Measurements from ENCODE around the gene MAPKAP1. TPM values are rescaled to one million over a fixed set of nuclear protein-coding genes. Genes with fewer than 3 reads are reported as not detected.
A peak's percentile ranks its signal among the peaks of the same experiment; 100 is the strongest.

Gene MAPKAP1
- total RNA-seq, 4 donors from 2014 or later = 46.7 to 63.0 (median 57.9) TPM

- TF ChIP-seq, protein P1, sequence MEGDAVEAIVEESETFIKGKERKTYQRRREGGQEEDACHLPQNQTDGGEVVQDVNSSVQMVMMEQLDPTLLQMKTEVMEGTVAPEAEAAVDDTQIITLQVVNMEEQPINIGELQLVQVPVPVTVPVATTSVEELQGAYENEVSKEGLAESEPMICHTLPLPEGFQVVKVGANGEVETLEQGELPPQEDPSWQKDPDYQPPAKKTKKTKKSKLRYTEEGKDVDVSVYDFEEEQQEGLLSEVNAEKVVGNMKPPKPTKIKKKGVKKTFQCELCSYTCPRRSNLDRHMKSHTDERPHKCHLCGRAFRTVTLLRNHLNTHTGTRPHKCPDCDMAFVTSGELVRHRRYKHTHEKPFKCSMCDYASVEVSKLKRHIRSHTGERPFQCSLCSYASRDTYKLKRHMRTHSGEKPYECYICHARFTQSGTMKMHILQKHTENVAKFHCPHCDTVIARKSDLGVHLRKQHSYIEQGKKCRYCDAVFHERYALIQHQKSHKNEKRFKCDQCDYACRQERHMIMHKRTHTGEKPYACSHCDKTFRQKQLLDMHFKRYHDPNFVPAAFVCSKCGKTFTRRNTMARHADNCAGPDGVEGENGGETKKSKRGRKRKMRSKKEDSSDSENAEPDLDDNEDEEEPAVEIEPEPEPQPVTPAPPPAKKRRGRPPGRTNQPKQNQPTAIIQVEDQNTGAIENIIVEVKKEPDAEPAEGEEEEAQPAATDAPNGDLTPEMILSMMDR (IDR thresholded peaks at IDR 0.05) = no peak
- no peak for TF ChIP-seq POLR2A (IDR thresholded peaks at IDR 0.05)
- intact Hi-C loops (cut with DNase I; ENCODE audit: low total_unique reads) = no loop called here
- peak in 1 of 2 donors; percentile 30 for DNase-seq (ENCODE audit: low spot score in 2 of 2)
- WGBS, 2 donors = 55 to 58% methylated on average over 5 of the region's 5 CpGs
- H3K4me3 ChIP-seq (ENCODE audit: low read depth, poor library complexity, severe bottlenecking) = no peak overlapping the region
These were observed 197.5 kb downstream of the MAPKAP1 start for GRCh38 chr9:125509476-125509875.

DNA sequence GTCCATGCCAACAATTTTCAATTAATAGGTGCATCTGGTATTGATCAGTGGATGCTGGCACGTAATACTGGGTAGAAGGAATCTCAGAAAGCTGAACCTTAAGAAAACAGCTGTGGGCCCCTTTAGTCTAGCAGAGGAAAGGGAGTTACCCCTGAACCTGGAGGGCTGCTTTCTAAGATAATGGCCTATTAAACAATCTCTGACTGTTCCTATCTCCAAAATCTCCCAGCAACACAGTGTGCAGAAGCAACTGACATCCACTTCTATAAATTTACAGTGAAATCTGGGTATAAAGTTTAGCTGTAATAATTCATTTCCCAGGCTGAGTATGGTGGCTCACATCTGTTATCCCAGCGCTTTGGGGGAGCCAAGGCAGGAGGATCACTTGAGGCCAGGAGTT lies 198.8 kb downstream of the MAPKAP1 start:
- 96 to 100% methylated on average over 2 of the region's 2 CpGs for WGBS, 2 donors
- H3K4me3 ChIP-seq (ENCODE audit: low read depth, poor library complexity, severe bottlenecking) = no peak overlapping the region
- intact Hi-C loops (cut with DNase I; ENCODE audit: low total_unique reads) = no loop called here
- TF ChIP-seq, protein P1 (IDR thresholded peaks at IDR 0.05) = no peak
- no peak for TF ChIP-seq POLR2A (IDR thresholded peaks at IDR 0.05)
- DNase-seq (ENCODE audit: low spot score in 2 of 2) = no peak

DNA sequence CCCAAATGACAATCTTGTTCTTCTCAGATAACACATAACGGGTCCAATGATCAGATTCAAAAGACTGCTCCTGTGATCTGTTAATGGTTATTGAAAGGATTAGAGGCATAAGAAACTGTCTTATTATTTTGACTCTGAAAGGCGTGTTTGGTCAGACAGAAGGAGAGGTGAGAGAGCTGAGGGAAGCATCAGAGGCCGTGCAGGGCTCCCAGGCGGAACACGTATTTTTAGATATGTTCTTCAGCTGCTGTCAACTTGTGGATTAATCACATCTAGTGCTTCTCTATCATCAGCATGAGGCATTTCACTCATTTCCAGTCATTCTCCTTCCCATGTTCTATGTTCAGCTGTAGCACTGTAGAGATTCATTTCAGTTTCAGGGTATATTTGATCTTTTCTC lies 199.8 kb downstream of the MAPKAP1 start:
- intact Hi-C loops (cut with DNase I; ENCODE audit: low total_unique reads) = no loop called here
- no peak for DNase-seq (ENCODE audit: low spot score in 2 of 2)
- TF ChIP-seq, protein P1 (IDR thresholded peaks at IDR 0.05) = no peak
- TF ChIP-seq POLR2A (IDR thresholded peaks at IDR 0.05) = no peak
- no peak overlapping the region for H3K4me3 ChIP-seq (ENCODE audit: low read depth, poor library complexity, severe bottlenecking)
- 95 to 98% methylated on average over 5 of the region's 5 CpGs for WGBS, 2 donors

DNA sequence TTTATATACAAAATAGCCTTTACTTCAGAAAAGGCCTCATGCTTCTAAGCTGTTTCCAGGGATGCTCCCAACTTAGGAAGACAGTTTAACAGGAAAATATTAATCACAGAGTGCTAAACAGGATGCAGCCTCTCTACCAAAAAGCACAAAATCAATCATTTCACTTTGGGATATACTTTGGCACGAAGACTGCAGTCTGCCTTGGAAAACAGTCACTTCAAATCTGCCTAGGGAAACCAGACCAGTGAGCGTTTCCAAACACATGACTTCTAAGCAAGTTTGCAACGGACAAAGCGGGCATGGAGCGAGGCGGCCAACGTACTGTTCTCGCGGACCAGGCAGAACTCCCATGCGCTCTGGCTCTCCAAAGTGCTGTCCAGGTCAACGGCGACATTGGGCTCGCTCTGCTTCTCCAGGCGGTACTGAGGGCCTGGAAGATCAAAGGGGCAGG lies 201.0 kb downstream of the MAPKAP1 start:
- TF ChIP-seq, protein P1 (IDR thresholded peaks at IDR 0.05) = no peak
- no peak for TF ChIP-seq POLR2A (IDR thresholded peaks at IDR 0.05)
- no peak for DNase-seq (ENCODE audit: low spot score in 2 of 2)
- intact Hi-C loops (cut with DNase I; ENCODE audit: low total_unique reads) = no loop called here
- H3K4me3 ChIP-seq (ENCODE audit: low read depth, poor library complexity, severe bottlenecking) = no peak overlapping the region
- WGBS, 2 donors = 69 to 78% methylated on average over 14 of the region's 14 CpGs

DNA sequence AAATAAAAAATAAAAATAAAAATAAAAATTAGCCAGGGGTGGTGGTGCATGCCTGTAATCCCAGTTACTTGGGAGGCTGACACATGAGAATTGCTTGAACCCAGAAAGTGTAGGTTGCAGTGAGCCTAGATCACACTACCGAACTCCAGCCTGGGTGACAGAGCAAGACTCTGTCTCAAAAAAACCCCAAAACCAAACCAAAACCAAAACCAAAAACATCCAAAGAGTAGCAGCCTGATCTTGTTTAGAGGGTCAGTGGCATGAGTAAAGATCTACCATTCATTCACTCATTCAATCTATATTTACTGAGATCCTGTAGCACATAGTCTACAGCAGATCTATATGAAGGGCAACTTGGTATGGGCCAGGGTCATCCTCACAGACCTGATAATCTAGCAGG lies 202.4 kb downstream of the MAPKAP1 start:
- no peak for DNase-seq (ENCODE audit: low spot score in 2 of 2)
- 96 to 97% methylated on average over 1 of the region's 1 CpG for WGBS, 2 donors
- H3K4me3 ChIP-seq (ENCODE audit: low read depth, poor library complexity, severe bottlenecking) = no peak overlapping the region
- no peak for TF ChIP-seq POLR2A (IDR thresholded peaks at IDR 0.05)
- TF ChIP-seq, protein P1 (IDR thresholded peaks at IDR 0.05) = no peak
- intact Hi-C loops (cut with DNase I; ENCODE audit: low total_unique reads) = no loop called here

GRCh38 chr9:125497906-125498305 lies 209.1 kb downstream of the MAPKAP1 start:
- WGBS, 2 donors = 40 to 48% methylated on average over 1 of the region's 1 CpG
- no peak overlapping the region for H3K4me3 ChIP-seq (ENCODE audit: low read depth, poor library complexity, severe bottlenecking)
- intact Hi-C loops (cut with DNase I; ENCODE audit: low total_unique reads) = no loop called here
- TF ChIP-seq, protein P1 (IDR thresholded peaks at IDR 0.05) = no peak
- DNase-seq (ENCODE audit: low spot score in 2 of 2) = no peak
